ENCODE measurements around the gene RAB11FIP4.

GRCh38 chr17:31373150-31374093, 18.1 kb upstream of the RAB11FIP4 start:
- peak in 1 of 3 donors; percentile 25 for TF ChIP-seq POLR2AphosphoS5 (IDR thresholded peaks at IDR 0.05)
- TF ChIP-seq CTCF (IDR thresholded peaks at IDR 0.05) = peak in 5 of 7 experiments; percentile 23 to 53 (median 35)

All from stomach (tissue), 4 donors.